ENCODE data around the gene ADAP1.
"Not testable (repeated sequence)": the region's sequence is repeated elsewhere in the genome, so short reads cannot be mapped to it uniquely, and the experiment has no call there.

The ADAP1 gene

DNA sequence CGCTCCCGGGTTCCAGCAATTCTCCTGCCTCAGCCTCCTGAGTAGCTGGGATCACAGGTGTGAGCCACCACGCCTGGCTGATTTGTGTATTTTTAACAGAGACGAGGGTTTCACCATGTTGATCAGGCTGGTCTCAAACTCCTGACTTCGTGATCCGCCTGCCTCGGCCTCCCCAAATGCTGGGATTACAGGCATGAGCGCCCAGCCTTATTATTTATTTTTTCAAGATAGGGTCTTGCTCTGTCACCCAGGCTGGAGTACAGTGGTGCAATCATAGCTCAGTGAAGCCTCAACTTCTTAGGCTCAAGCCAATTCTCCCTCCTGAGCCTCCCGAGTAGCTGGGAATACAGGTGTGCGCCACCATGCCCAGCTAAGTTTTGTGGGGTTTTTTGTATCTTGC is 5.3 kb upstream of the ADAP1 start:
- H3K4me1 Mint-ChIP-seq (ENCODE audit: low read depth): peaks cover 15% of the 10 kb centered on the region
- not testable (repeated sequence) for H3K27me3 Mint-ChIP-seq; H3K9me3 Mint-ChIP-seq; H3K36me3 Mint-ChIP-seq (ENCODE audit: low read depth); H3K27ac Mint-ChIP-seq; H3K4me3 Mint-ChIP-seq

DNA sequence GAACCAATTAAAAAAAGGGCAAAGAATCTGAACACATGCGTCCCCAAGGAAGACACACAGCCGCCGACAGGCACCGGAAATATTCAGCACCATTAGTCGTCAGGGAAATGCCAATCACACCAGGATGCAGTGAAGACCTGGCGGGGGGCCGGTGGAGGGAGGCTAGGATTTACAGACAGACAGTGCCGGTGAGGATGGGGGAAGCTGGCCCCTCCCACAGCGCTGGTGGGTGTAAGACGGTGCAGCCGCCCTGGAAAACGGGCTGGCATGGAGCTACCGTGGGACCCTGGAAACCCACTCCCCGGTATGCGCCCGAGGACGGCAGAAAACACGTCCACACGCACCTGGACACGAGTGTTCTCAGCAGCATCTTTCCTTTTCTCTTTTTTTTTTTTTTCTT is 4.8 kb upstream of the ADAP1 start:
- Mint-ChIP-seq H3K27ac (no peak overlapping the region), H3K27me3 (peaks cover 3% of the 10 kb centered on the region), H3K4me1 (ENCODE audit: low read depth) (peaks cover 11% of the 10 kb centered on the region), H3K4me3 (no peak overlapping the region), H3K36me3 (ENCODE audit: low read depth) (no peaks in the 10 kb centered on the region), H3K9me3 (no peaks in the 10 kb centered on the region)

DNA sequence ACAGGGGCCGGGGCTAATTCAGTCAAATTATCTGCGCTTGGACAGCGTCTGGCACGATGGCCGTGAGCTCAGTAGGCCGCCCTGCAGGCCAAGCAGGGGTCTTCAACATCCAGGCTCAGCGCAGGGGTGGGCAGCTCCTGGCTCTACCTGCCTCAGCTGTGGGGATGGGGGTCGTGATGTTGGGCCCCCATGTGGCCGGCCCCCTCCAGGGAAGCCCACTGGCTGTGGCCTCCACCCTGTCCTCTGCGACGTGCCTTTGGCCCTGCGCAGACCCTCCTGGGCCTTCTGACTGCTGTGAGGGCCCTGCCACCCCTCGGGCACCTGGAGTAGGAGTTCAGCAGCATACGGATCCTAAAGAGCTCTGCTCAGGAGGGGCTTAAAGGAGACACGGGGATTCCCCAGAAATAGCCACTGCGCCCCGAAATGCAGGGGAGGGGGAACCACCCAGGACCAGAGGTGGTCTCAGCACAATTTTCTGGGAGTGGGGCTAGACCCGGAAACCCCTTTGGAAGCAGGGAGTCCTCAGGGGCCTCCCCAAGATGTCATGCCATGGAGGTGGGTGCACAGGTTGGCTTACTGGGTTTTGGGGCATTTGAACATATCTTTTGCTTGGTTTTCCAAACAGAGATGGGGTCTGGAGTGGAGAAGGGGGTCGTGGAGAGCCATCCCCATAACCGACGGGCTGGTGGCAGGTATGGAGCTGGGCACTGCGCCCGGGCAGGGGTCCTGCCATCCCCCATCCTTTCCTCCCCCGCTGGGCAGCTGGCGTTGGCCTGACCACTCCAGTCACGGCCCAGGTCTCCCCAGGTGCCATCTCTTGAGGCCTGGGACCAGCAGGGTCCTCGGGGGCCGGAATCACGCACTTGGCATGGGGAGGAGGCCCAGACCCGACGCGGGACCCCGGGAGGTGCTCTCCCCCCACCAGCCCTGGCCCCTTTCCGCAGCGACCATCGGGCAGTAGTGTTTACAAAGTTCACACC is 4.0 kb upstream of the ADAP1 start:
- Mint-ChIP-seq H3K4me1 (ENCODE audit: low read depth) (peaks cover 5% of the 10 kb centered on the region), H3K4me3 (no peak overlapping the region), H3K36me3 (ENCODE audit: low read depth) (no peaks in the 10 kb centered on the region), H3K9me3 (no peaks in the 10 kb centered on the region), H3K27me3 (peaks cover 3% of the 10 kb centered on the region), H3K27ac (no peak overlapping the region)

DNA sequence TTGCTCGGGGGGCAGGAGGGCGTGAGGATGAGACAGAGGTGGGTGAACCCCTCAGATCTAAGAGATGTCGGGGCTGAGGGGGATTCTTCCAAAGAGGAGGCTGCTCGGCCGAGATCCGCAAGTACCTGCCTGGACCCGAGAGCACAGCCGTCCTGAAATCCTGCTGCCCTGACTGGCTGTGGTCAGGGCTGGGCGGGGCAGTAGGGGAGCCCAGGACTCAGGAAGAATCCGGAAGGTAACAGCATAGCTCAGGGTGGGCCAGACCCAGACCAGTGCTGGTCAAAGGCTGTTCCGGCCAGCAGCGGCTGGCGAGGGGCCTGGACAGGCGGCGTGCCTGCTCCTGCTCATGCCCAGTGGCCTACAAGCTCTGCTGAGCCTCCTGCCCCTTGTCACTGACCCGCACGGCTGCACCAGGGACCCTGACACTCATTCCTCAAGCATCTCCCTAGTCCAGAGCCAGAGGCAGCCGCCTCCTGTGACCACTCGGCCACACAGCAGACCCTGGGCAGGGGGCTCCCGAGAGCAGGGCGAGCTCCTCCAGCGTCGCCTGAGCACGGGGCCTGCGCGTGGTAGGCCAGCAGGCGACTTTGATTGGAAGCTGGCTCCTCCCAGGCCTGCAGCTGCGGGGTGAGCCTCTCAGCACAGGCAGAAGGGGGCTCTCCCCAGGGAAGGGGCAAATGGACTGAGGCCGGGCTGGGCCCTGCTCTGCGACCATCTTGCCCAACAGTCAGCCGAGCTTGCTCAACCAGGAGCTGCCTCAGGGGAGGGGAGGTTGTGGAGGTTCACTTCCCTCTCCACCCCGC is 3.1 kb upstream of the ADAP1 start:
- Mint-ChIP-seq H3K27ac (no peak overlapping the region), H3K9me3 (no peaks in the 10 kb centered on the region), H3K4me1 (ENCODE audit: low read depth) (peaks cover 5% of the 10 kb centered on the region), H3K4me3 (no peak overlapping the region), H3K36me3 (ENCODE audit: low read depth) (no peaks in the 10 kb centered on the region), H3K27me3 (peaks cover 3% of the 10 kb centered on the region)

DNA sequence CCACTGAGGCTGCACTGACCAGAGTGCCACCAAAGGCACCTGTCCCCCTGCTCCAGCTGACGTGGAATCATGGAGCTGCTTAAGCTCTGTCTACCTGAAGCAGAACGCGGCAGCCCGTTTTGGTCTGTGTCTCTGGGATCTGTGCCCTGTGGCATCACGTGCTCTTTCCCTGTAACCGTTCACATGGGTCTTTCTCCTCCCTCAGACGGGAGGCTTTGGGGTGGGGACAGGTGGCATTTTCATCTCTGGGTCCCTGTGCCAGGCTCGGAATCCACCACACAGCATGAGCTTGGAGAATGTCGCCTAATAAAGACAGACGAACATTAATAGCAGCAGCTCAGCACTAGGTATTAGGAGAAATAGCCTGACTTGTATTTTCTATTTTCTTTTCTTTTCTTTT is 1.6 kb upstream of the ADAP1 start:
- H3K27ac Mint-ChIP-seq: no peak overlapping the region
- H3K9me3 Mint-ChIP-seq: no peaks in the 10 kb centered on the region
- H3K4me1 Mint-ChIP-seq (ENCODE audit: low read depth): peaks cover 11% of the 10 kb centered on the region
- no peaks in the 10 kb centered on the region for H3K36me3 Mint-ChIP-seq (ENCODE audit: low read depth)
- H3K4me3 Mint-ChIP-seq: no peak overlapping the region
- peaks cover 3% of the 10 kb centered on the region for H3K27me3 Mint-ChIP-seq

DNA sequence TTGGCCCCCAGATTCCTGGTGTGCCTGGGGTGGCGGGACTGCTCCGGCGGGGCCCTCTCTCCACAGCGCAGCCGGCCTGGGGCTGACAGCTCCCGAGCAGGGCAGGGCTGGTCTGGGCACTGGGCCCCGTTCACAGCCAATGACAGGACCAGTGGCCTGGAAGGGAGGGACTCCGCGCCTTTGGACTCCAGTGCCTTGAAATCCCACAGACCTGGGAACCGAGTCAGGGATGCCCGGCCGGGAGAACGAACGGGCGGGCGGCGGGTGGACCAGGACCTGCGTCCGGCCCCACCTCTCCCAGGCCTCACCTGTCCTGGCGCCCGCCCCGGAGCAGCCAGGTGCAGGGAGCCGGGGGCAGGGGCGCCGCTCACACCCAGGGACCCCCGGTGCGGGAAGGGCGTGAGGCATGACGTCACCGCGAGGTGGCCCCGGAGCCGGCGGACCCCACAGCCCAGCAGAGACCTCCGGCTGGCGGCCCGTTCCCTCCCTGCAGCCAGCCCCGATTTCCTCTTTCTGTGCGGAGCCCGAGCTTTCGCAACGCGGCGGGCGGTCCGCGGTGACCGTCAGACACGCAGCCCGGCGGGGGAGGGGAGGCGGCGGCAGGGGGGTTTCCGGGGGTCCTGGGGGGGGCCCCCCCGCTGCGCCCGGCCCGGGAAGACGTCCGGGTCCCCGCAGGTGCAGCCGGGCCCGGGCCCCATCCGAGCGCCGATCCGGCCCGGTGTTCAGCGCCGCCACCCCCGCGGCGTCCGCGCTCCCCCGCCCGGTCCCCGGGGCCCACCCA is 743 bp downstream of the ADAP1 start:
- H3K4me3 Mint-ChIP-seq: peak overlapping the region; percentile 49
- H3K27ac Mint-ChIP-seq: no peak overlapping the region
- peaks cover 22% of the 10 kb centered on the region for H3K4me1 Mint-ChIP-seq (ENCODE audit: low read depth)
- H3K27me3 Mint-ChIP-seq: peaks cover 3% of the 10 kb centered on the region
- H3K9me3 Mint-ChIP-seq: no peaks in the 10 kb centered on the region
- H3K36me3 Mint-ChIP-seq (ENCODE audit: low read depth): peaks cover 13% of the 10 kb centered on the region

DNA sequence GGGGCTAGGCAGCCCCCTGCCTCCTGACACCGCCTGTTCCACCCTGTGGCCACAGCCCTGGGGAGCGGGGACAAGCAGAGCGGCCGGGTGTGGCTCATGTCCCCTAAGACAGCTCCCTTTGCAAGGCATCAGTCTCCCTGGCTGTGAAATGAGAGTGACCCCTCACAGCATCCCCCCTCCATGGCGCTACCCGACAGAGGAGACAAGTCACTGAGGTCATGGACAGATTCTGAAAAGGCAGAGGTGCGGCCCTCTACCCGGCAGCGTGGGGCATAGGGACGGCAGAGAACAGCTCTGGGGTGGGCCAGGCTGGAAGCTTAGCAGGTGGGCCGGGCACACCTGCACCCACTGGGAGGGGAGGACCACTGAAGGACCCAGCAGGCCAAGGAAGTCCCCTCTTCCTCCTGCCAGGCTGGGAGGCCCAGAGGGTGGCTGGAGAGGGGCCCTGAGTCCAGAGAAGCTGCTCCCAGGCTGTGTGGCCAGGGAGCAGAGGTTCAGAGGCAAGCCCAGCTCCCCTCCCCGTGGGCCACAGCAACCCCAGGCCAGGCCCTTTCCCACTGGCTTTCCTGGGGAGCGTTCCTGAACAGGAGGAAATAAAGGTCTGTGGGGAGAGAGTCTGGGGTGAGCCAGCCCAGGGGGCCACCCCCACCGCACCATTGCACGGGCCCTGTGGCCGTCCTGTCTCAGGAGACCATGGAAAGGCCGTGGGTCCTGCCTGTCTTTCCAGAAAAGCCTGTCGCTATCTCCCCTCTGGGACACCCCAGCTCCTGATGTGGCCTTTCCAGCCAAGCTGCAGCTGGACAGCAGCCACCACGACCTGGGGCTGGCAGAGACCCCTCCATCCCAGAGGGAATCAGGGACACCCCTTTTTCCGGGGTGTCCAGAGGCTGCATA is 1.7 kb downstream of the ADAP1 start:
- Mint-ChIP-seq H3K27me3 (peaks cover 3% of the 10 kb centered on the region), H3K27ac (no peak overlapping the region), H3K36me3 (ENCODE audit: low read depth) (peaks cover 18% of the 10 kb centered on the region), H3K9me3 (no peaks in the 10 kb centered on the region), H3K4me1 (ENCODE audit: low read depth) (peaks cover 22% of the 10 kb centered on the region), H3K4me3 (peak overlapping the region; percentile 47)

DNA sequence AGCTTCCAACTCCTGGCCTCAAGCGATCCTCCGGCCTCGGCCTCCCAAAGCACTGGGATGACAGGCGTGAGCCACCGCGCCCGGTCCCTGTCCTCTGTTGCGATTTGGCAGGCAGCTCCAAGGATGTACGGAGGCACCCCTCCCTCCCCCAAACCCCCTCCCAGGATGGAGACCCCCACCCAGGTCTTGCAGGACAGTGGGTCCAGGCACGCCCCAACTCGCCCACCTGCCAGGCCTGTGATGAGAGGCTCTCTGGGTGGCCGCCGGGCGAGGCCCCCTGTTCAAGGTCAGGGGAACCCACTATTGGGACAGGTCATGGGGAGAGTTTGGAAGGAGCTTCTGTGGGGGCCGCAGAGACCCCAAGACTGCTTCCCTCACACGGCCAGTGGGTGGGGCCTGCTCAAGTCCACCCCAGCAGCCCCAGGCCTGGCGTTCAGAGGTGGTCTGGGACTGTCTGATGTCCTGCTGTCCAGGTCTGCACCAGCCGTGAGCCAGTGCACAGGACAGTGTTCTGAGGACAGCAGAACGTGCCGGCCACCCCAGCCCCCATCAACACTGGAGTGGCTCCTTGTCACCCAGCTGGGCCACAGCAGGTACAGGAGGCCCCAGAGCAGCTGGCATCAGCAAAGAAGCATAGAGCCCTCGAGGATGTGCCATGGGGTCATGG is 2.5 kb downstream of the ADAP1 start:
- Mint-ChIP-seq H3K4me1 (ENCODE audit: low read depth) (peaks cover 22% of the 10 kb centered on the region), H3K36me3 (ENCODE audit: low read depth) (peaks cover 18% of the 10 kb centered on the region), H3K27me3 (peaks cover 3% of the 10 kb centered on the region), H3K4me3 (no peak overlapping the region), H3K27ac (no peak overlapping the region), H3K9me3 (no peaks in the 10 kb centered on the region)

DNA sequence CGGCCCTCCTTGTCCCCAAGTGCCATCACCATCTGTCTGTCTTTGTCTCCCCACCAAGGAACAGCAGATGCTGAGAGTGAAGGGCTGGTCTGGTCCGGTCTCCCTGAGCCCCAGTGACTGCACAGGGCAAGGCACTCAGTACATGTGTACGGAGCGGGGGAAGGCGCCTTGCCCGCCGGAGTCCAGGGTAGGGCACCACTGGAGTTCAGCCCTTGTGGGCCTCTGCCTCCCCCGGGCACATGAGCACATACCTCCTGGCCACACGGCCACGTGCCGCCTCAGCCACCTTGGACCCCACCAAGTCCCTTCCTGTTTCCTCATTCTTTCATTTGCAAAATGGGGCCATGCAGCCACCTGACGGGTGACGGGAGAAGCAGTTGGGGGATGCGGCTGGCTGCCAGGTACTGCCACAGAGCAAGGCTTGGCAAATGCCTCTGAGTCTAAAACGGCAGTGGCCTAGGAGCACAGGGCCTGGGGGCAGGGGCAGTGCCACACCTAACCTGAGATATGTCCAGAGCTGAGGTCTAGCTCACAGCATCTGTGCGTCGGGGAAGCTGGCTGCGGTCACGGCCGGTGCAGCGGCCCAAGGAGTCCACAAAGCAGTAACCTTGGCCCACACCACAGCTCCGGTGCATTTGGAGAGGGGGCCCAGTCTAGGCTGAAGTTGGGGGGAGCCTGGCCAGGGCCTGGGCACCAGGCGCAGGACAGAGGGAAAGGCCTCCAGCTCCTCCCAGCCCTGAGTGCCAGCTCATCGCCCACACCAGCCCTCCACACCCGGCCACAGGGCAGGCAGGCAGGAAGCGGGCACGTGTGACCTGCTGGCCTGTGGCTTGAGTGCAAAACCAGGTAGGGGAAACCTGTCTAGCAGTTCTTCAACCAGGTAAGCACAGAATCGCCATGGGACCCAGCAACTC is 5.2 kb downstream of the ADAP1 start:
- H3K27me3 Mint-ChIP-seq: no peaks in the 10 kb centered on the region
- H3K36me3 Mint-ChIP-seq (ENCODE audit: low read depth): peaks cover 18% of the 10 kb centered on the region
- H3K4me3 Mint-ChIP-seq: no peak overlapping the region
- no peaks in the 10 kb centered on the region for H3K9me3 Mint-ChIP-seq
- H3K4me1 Mint-ChIP-seq (ENCODE audit: low read depth): peaks cover 18% of the 10 kb centered on the region
- H3K27ac Mint-ChIP-seq: no peak overlapping the region

DNA sequence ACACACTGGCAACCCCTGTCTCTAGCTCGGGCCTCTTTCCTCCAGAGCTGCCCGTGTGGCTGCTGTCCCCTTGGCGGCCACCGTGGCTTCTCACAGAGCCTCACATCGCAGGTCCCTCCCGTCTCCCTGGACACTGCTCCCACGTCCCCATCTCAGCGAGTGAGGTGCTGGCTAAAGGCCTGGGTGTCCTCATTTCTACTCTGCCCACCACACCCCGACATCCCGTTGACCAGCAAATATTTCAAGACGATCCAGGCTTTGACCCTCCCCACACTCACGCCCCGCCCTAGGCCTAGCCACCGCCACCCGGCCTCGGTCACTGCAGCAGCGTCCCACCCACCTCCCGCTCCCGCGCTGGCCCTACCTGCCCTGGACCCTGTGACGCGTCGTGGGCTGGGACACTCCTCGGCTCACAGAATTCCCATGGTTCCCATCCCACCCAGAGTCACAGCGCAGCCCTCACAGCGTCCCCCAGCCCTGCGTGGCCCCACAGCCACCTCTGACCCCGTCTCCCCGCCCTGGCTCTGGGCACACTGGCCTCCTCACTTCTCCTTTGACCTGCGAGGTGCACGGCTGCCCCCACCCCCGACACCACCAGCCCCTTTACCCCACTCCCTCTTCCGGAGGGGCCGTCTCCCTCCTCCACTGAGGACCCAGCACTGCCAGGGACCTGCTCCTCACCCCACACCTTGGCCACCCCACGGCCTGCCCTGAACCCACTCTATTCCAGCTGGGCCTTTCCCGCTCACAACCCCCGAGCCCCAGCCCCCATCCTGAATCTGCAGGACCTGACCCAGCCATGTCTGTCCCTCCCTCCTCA is 6.9 kb downstream of the ADAP1 start:
- H3K4me1 Mint-ChIP-seq (ENCODE audit: low read depth): peaks cover 17% of the 10 kb centered on the region
- H3K9me3 Mint-ChIP-seq: no peaks in the 10 kb centered on the region
- peaks cover 18% of the 10 kb centered on the region for H3K36me3 Mint-ChIP-seq (ENCODE audit: low read depth)
- no peak overlapping the region for H3K4me3 Mint-ChIP-seq
- no peak overlapping the region for H3K27ac Mint-ChIP-seq
- no peaks in the 10 kb centered on the region for H3K27me3 Mint-ChIP-seq

DNA sequence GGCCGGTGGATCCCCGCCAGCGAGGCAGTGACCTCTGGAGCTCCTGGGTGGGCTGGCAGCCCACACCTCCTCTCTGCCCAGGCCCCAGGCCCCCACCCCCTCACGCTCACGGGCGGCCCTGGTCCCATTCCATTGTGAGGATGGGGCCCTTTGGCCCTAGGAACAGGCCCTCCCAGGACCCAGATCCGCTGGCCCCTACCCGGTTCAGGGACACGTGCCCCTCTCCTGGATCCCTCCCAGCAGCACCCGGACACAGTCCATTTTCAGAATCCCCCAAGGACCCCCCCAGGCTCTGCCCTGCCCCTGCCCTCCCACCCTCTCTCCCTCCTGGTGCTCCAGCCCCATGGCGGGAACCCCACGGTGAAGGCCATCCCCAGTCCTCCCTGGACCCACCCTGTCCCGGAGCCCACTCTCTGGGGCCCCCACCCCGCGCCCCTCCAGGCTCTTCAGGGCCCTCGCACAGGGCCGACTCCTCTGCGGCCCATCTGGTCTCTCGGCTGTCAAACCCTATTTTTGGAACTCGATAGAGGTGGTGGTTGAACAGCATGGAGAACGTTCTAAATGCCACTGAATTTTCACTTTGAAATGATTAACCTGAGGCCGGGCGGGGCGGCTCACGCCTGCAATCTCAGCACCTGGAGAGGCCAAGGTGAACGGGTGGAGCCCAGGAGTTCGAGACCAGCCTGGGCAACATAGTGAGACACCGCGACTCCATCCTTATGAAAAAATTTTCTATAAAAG is 8.1 kb downstream of the ADAP1 start:
- Mint-ChIP-seq H3K36me3 (ENCODE audit: low read depth) (peaks cover 23% of the 10 kb centered on the region), H3K4me1 (ENCODE audit: low read depth) (peaks cover 19% of the 10 kb centered on the region), H3K4me3 (no peak overlapping the region), H3K27ac (no peak overlapping the region), H3K27me3 (no peaks in the 10 kb centered on the region), H3K9me3 (peaks cover 4% of the 10 kb centered on the region)

Data from stimulated activated naive CD8-positive, alpha-beta T cell treated with anti-CD3 and anti-CD28 coated beads, Interleukin-15, Interleukin-2, amounts not matched to agents 100 ng/mL and 50 ng/mL, for 24 hours (primary cell).